GM18505 (cell line): ENCODE results near the gene TSPAN3.

Source experiments
- ATAC-seq: cut with Tn5 transposase; IDR thresholded peaks from one replicate; pipeline ENCODE4 v1.9.1; 2021; ENCODE audit not compliant: unreplicated experiment
- POLR2A ChIP-seq: IDR thresholded peaks from 4 replicates; pipeline ENCODE4 v1.6.1; 2011; ENCODE audit warnings: borderline replicate concordance; ENCODE audit not compliant: insufficient read depth, insufficient read length; ENCODE audit errors: extremely low read depth

The TSPAN3 gene

DNA sequence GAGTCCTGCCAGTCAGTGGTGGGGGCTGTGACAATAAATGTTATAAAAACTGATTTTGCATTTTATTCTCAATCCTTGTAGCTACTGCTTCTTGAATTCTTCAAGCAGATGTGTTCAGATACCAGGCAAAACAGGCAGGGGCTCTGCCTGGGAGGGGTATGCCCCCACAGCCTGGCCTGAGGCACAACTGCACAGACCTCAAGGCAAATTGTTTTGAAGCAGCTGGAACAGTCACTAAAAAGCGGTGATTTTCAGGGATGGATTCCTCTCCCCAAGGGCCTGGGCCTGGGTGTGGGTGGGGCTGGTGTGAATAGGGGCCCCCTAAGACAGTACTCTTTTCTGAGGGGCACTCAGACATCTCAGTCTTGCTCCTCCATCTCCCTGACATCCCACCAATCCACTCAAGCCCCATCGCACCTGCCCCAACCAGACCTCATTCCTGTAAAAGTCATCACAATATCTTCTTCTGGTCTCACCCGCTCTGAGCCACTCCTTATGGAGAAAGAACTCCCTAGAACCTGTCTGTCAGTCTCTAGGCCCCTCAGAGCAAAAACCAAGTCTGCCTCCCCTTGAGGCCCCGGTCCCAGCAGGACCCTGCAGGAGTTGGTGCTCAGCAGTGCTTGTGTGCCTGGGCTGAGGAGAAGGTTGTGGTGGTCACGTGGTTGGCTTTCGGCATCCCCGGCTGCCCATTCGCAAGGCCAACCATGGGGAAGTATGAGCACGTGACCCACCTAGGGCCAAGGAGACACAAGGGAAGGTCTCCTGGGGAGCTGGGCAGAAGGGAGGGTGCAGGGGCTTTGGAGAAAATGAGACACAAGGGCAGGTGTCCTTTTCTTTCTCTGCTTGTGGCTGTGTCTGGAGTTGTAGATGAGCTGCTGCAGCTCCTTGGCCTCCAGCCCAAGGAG, 78.9 kb downstream of the TSPAN3 start:
- no peak for ATAC-seq
- TF ChIP-seq POLR2A: no peak
